GM12878 (cell line): ENCODE data around the gene CCNL1. TPM values are rescaled to one million over a fixed set of nuclear protein-coding genes. Genes with fewer than 3 reads are reported as not detected.
A peak's percentile ranks its signal among the peaks of the same experiment; 100 is the strongest.

Experiments used
- ATAC-seq: fragments of 200-7000 bp; cut with Tn5 transposase; 3 replicates; pipeline ENCODE4 v1.9.1; 2020; ENCODE audit warnings: mild to moderate bottlenecking, moderate library complexity
- BruUV-seq: library from RNA; stranded (reverse); fragments of 400-500 nt; replicated peaks from 2 replicates; lab custom pipeline; 2021; lab: Mats Ljungman, UMichigan
- CTCF ChIA-PET: fragments of 300-600 bp; sonication (Branson Sonifier 250); formaldehyde crosslinking; extraction: SDS; loops from one replicate; lab custom pipeline; 2021; ENCODE audit warnings: inconsistent platforms; lab: Yijun Ruan, JAX
- POLR2A ChIA-PET: fragments of 350-600 bp; formaldehyde crosslinking; extraction: SDS; loops from one replicate; lab custom pipeline; 2021; ENCODE audit warnings: inconsistent platforms; lab: Charles Lee
- RAD21 ChIA-PET: fragments of 300-600 bp; sonication (Branson Sonifier 250); formaldehyde crosslinking; loops from one replicate; lab custom pipeline; 2023; ENCODE audit warnings: antibody characterized with exemption; ENCODE audit not compliant: unreplicated experiment; lab: Charles Lee
- SMC1A ChIA-PET: fragments of 300-600 bp; sonication (Branson Sonifier 250); formaldehyde crosslinking; loops from one replicate; lab custom pipeline; 2023; ENCODE audit not compliant: unreplicated experiment, uncharacterized antibody; lab: Charles Lee
- DNase-seq: peaks from one replicate; pipeline ENCODE4 v3.0.0-alpha.2; 2011; ENCODE audit warnings: low read depth, low spot score
- FAIRE-seq: peaks from 3 replicates; lab custom pipeline; 2011; peaks lifted over from hg19 to GRCh38; lab: Jason Lieb, UNC
- H2AFZ ChIP-seq: 2 replicates; pipeline ENCODE4 v1.6.0; 2011; ENCODE audit warnings: low read depth, low read length, control low read depth; ENCODE audit not compliant: control insufficient read depth
- H3K27ac ChIP-seq: 2 replicates; pipeline ENCODE4 v1.5.1; 2011; ENCODE audit warnings: control low read depth; ENCODE audit not compliant: control insufficient read depth, insufficient read depth
- H3K27me3 ChIP-seq, 2 experiments: replicated peaks in 1 of 2; 2 replicates each; pipeline versions ENCODE4 v1.6.0 to v1.6.1; 2011; ENCODE audit warnings: low read length in 1 of 2; ENCODE audit not compliant: control insufficient read depth in 2 of 2, insufficient read depth in 2 of 2
- H3K36me3 ChIP-seq, 2 experiments: 2 replicates each; pipeline ENCODE4 v1.5.1; 2011; ENCODE audit warnings: low read length in 1 of 2; ENCODE audit not compliant: control insufficient read depth in 2 of 2, insufficient read depth in 2 of 2
- H3K4me1 ChIP-seq: 2 replicates; pipeline ENCODE4 v1.6.1; 2011; ENCODE audit warnings: mild to moderate bottlenecking, low read length, moderate library complexity, mixed read lengths; ENCODE audit not compliant: control insufficient read depth, insufficient read depth
- H3K4me2 ChIP-seq: 2 replicates; pipeline ENCODE4 v1.6.0; 2011; ENCODE audit warnings: control low read depth; ENCODE audit not compliant: control insufficient read depth, insufficient read depth
- H3K4me3 ChIP-seq: fragments of 200-600 bp; sonication (generic); 2 replicates; pipeline ENCODE4 v1.5.1; 2016
- H3K79me2 ChIP-seq: 2 replicates; pipeline ENCODE4 v1.6.0; 2011; ENCODE audit warnings: low read length; ENCODE audit not compliant: control insufficient read depth, insufficient read depth
- H3K9ac ChIP-seq: 2 replicates; pipeline ENCODE4 v1.8.0; 2011; ENCODE audit warnings: low read length, control low read depth, mixed read lengths; ENCODE audit not compliant: control insufficient read depth, insufficient read depth
- H3K9me3 ChIP-seq: replicated peaks from 3 replicates; pipeline ENCODE4 v1.5.1; 2011; ENCODE audit warnings: mild to moderate bottlenecking, low read length; ENCODE audit not compliant: control insufficient read depth, insufficient read depth
- H4K20me1 ChIP-seq: 2 replicates; pipeline ENCODE4 v1.6.0; 2011; ENCODE audit not compliant: control insufficient read depth, insufficient read depth
- BACH1 ChIP-seq: fragments of 450-650 bp; IDR thresholded peaks from 2 replicates; pipeline ENCODE4 v1.6.1; 2017; ENCODE audit warnings: mild to moderate bottlenecking, borderline replicate concordance
- BMI1 ChIP-seq: fragments of 450-650 bp; IDR thresholded peaks from 2 replicates; pipeline ENCODE4 v1.6.1; 2016; ENCODE audit warnings: mild to moderate bottlenecking, moderate library complexity, borderline replicate concordance
- CBX3 ChIP-seq: fragments of 200-600 bp; sonication (generic); IDR thresholded peaks from 2 replicates; pipeline ENCODE4 v1.6.1; 2016; ENCODE audit warnings: low read depth, borderline replicate concordance
- CBX5 ChIP-seq: sonication (generic); IDR thresholded peaks from 2 replicates; pipeline ENCODE4 v1.6.1; 2016; ENCODE audit warnings: low read depth, moderate library complexity, mild to moderate bottlenecking, inconsistent platforms
- EP300 ChIP-seq, 2 experiments: fragments of 150-350 bp in 1 of 2; IDR thresholded peaks; 2 replicates each; pipeline ENCODE4 v1.6.1; 2011 to 2012; ENCODE audit warnings: low read depth in 2 of 2, low read length in 2 of 2, borderline replicate concordance in 1 of 2, improper control_type of control experiment in 1 of 2, inconsistent platforms in 1 of 2; ENCODE audit not compliant: control insufficient read depth in 1 of 2
- JUND ChIP-seq: IDR thresholded peaks from 2 replicates; pipeline ENCODE4 v1.6.1; 2012; ENCODE audit warnings: low read depth, mild to moderate bottlenecking, low read length, improper control_type of control experiment, moderate library complexity
- LARP7 ChIP-seq: fragments of 450-650 bp; IDR thresholded peaks from 2 replicates; pipeline ENCODE4 v1.6.1; 2017; ENCODE audit warnings: mild to moderate bottlenecking
- MEF2B ChIP-seq: fragments of 450-650 bp; IDR thresholded peaks from 2 replicates; pipeline ENCODE4 v1.6.1; 2018; ENCODE audit warnings: mild to moderate bottlenecking, moderate library complexity; ENCODE audit not compliant: partially characterized antibody, poor library complexity, severe bottlenecking
- PAX8 ChIP-seq: fragments of 450-650 bp; IDR thresholded peaks from 2 replicates; pipeline ENCODE4 v1.6.1; 2017; ENCODE audit warnings: mild to moderate bottlenecking, moderate library complexity
- POU2F2 ChIP-seq: IDR thresholded peaks from 3 replicates; pipeline ENCODE4 v1.6.1; 2011; ENCODE audit warnings: low read depth, mild to moderate bottlenecking, low read length, borderline replicate concordance
- RUNX3 ChIP-seq: IDR thresholded peaks from 2 replicates; pipeline ENCODE4 v1.6.1; 2012; ENCODE audit warnings: low read length, inconsistent platforms
- SPI1 ChIP-seq: IDR thresholded peaks from 2 replicates; pipeline ENCODE4 v1.6.1; 2011; ENCODE audit warnings: low read depth, mild to moderate bottlenecking, low read length, moderate library complexity, borderline replicate concordance; ENCODE audit not compliant: insufficient read depth
- TBL1XR1 ChIP-seq: IDR thresholded peaks from 2 replicates; pipeline ENCODE4 v1.6.1; 2012; ENCODE audit warnings: low read depth, low read length, improper control_type of control experiment
- ZNF24 ChIP-seq: fragments of 450-650 bp; IDR thresholded peaks from 2 replicates; pipeline ENCODE4 v1.6.1; 2017; ENCODE audit warnings: antibody characterized with exemption, mild to moderate bottlenecking
- ZNF622 ChIP-seq: fragments of 450-650 bp; IDR thresholded peaks from 2 replicates; pipeline ENCODE4 v1.6.1; 2017; ENCODE audit warnings: mild to moderate bottlenecking, inconsistent platforms
- WGBS: methylation state at CpG from one replicate; pipeline ENCODE4 v1.1.6; 2016; ENCODE audit warnings: low lambda C conversion rate; ENCODE audit not compliant: insufficient replicate concordance, insufficient coverage; ENCODE audit errors: missing lambda C conversion rate; 5-methylcytosine and 5-hydroxymethylcytosine counted together
- in situ Hi-C: fragments of 300-500 bp; cut with MboI; formaldehyde crosslinking; loops from 9 replicates; pipeline ENCODE4 v1.14.3; 2018; ENCODE audit warnings: mixed read lengths
- intact Hi-C: fragments of 100-400 bp; cut with micrococcal nuclease; formaldehyde crosslinking; loops from one replicate; pipeline ENCODE4 v1.14.2; 2022; ENCODE audit not compliant: unreplicated experiment
- polyA plus RNA-seq, 11 experiments: library from polyadenylated mRNA; depleted of rRNA in 4 of 11; unstranded in 6 of 11; stranded (reverse) in 5 of 11; fragments of >200 nt; fragmentation: Nextera tagmentation in 4 of 11; fragmentation: Illumina TruSeq in 1 of 11; extraction: Ambion mirVana in 4 of 11; extraction: Trizol in 1 of 11; gene quantifications; 1 replicate in 1 of 11; 2 replicates in 10 of 11; pipeline versions ENCODE4 v1.2.1 to v1.2.3, GENCODE V29; 2011 to 2016; ENCODE audit warnings: inconsistent platforms in 2 of 11, missing spikeins in 2 of 11, low read depth in 1 of 11
- total RNA-seq, 4 experiments: library from RNA; depleted of rRNA in 3 of 4; stranded (reverse); fragments of >200 nt in 3 of 4; fragmentation: Illumina TruSeq in 1 of 4; extraction: Trizol in 1 of 4; gene quantifications; 2 replicates each; pipeline versions ENCODE4 v1.2.1 to v1.2.3, GENCODE V29; 2013 to 2021
- TF ChIP-seq, protein P1 (sequence below): fragments of 450-650 bp; formaldehyde crosslinking; IDR thresholded peaks from 2 replicates; pipeline ENCODE4 v1.4.0; 2020; ENCODE audit warnings: mild to moderate bottlenecking, moderate library complexity

Gene CCNL1
- total and polyA plus RNA-seq, 10 of the 15 experiments (the other 5 are each of a cell fraction or from before 2014, with no cell fraction given), result 22.2 to 174 (median 115) TPM

DNA sequence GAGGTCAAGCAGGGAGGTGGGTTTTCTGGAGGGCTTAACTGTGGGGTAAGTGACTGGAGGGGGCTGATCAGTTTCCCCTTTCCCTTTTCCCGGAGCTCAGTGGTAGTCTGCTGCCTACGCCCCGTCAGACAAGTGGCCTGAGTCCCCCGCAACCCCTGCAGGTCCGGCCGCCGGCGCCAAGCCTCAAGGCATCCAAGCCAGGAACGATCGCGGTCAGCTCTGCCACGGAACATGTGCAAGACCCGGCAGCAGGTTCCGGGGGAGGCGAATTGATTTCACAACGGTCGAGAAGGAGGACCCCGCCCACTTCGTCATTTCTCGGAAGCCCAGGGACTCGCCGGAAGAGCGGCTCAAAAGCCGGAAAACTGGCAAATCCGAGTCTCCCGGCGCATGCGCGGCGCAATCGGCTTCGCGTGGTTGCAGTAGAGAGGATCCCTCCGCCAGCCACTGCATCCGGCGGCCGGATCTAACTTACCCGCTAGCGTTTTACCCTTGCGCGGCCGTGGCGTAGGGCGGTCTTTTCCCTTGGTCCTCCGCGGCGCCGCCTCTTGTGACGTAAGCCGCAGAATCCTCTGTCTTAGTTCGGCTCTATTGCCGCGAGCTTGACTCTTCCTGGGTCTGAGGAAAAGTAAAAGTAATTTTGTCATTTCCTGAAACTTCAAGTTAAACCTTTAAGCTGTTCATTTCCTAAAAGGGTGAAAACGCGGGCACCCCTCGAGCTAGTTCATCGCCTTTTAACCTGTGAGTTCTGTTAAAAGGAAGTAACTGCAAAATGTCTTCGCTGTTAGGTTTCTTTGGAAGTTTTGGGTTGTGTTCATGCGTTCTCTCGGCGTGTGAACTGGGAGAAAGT lies 14.9 kb upstream of the CCNL1 start:
- Histone ChIP-seq H3K4me1 (peaks cover 4% of the 10 kb centered on the region; the same call in 1 of the 2 replicates), H3K9ac (peak overlapping the region; percentile 97), H3K4me2 (peak overlapping the region; percentile 89), H2AFZ (peak overlapping the region; percentile 93), H4K20me1 (no peaks in the 10 kb centered on the region), H3K79me2 (peaks cover 24% of the 10 kb centered on the region), H3K27ac (peak overlapping the region; percentile 97), H3K4me3 (peak overlapping the region; percentile 86), H3K9me3 (no peaks in the 10 kb centered on the region; the same call in 1 of the 3 replicates), H3K36me3 (no peaks in the 10 kb centered on the region), H3K27me3 (no peaks in the 10 kb centered on the region)
- RAD21 ChIA-PET, result interaction anchor here (0.6 to 3.6 kb wide), 14 partner anchors 8 to 620 kb away, joined by 3 to 81 read pairs (median 6); partner anchors contain the start of genes CCNL1 and SSR3
- intact Hi-C loops, result loop anchor here (1.0 kb wide), 1 partner anchor 15 kb away; the partner anchor contains the start of gene CCNL1
- FAIRE-seq (peak; percentile 99), DNase-seq (peak; percentile 97), ATAC-seq (peak; percentile 94)
- CTCF ChIA-PET, result interaction anchor here (0.9 to 8.1 kb wide), 16 partner anchors 13 to 500 kb away, joined by 3 to 104 read pairs (median 5); partner anchors contain the start of genes CCNL1 and TIPARP
- no TSS peak for BruUV-seq
- POLR2A ChIA-PET, result interaction anchor here (0.6 to 4.3 kb wide), 15 partner anchors 8 to 1833 kb away, joined by 3 to 147 read pairs (median 4); partner anchors contain the start of genes CCNL1 and SSR3
- SMC1A ChIA-PET, result interaction anchor here (1.0 to 6.7 kb wide), 11 partner anchors 10 to 88 kb away, joined by 3 to 118 read pairs (median 4); partner anchors contain the start of gene CCNL1
- in situ Hi-C loops, result no loop called here
- 1% methylated on average over 61 of the region's 61 CpGs for WGBS
- peak; percentile 36; the same call in 1 of the 2 replicates for TF ChIP-seq SPI1
- TF ChIP-seq POU2F2, result peak; percentile 76
- TF ChIP-seq PAX8, result no peak; the same call in 1 of the 2 replicates
- TF ChIP-seq BACH1, result peak; percentile 97
- TF ChIP-seq MEF2B, result peak; percentile 33
- no peak for TF ChIP-seq BMI1
- no peak for TF ChIP-seq ZNF622
- peak; percentile 87 for TF ChIP-seq TBL1XR1
- TF ChIP-seq ZNF24, result no peak
- TF ChIP-seq EP300 (IDR thresholded peaks at IDR 0.05; ENCODE audit: borderline replicate concordance in 1 of 2, control insufficient read depth in 1 of 2, low read depth in 2 of 2, low read length in 2 of 2), result peak; percentile 42 to 77; a peak in 3 of 4 replicates
- peak; percentile 85 for TF ChIP-seq RUNX3
- TF ChIP-seq LARP7, result 0 out of 2 replicates have a peak, but pooled peaks have one; percentile 47
- TF ChIP-seq CBX5, result peak; percentile 64; the same call in 1 of the 2 replicates
- TF ChIP-seq JUND, result no peak
- TF ChIP-seq CBX3, result no peak
- TF ChIP-seq, protein P1, sequence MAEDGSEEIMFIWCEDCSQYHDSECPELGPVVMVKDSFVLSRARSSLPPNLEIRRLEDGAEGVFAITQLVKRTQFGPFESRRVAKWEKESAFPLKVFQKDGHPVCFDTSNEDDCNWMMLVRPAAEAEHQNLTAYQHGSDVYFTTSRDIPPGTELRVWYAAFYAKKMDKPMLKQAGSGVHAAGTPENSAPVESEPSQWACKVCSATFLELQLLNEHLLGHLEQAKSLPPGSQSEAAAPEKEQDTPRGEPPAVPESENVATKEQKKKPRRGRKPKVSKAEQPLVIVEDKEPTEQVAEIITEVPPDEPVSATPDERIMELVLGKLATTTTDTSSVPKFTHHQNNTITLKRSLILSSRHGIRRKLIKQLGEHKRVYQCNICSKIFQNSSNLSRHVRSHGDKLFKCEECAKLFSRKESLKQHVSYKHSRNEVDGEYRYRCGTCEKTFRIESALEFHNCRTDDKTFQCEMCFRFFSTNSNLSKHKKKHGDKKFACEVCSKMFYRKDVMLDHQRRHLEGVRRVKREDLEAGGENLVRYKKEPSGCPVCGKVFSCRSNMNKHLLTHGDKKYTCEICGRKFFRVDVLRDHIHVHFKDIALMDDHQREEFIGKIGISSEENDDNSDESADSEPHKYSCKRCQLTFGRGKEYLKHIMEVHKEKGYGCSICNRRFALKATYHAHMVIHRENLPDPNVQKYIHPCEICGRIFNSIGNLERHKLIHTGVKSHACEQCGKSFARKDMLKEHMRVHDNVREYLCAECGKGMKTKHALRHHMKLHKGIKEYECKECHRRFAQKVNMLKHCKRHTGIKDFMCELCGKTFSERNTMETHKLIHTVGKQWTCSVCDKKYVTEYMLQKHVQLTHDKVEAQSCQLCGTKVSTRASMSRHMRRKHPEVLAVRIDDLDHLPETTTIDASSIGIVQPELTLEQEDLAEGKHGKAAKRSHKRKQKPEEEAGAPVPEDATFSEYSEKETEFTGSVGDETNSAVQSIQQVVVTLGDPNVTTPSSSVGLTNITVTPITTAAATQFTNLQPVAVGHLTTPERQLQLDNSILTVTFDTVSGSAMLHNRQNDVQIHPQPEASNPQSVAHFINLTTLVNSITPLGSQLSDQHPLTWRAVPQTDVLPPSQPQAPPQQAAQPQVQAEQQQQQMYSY (CRISPR knock-in tag), result no peak
